ENCODE measurements around the gene SPATA12.

- TF ChIP-seq POLR2AphosphoS5 (IDR thresholded peaks at IDR 0.05; ENCODE audit: borderline replicate concordance, low read depth, low read length) (no peak), EZH2 (IDR thresholded peaks at IDR 0.05) (no peak), FOXP2 (optimal IDR thresholded peaks at IDR 0.05; ENCODE audit: control extremely low read depth, extremely low read length, insufficient read depth) (no peak)
Observed at GRCh38 chr3:57095363-57095762, 34.9 kb downstream of the SPATA12 start.
